Endometrial microvascular endothelial cells (primary cell): ENCODE measurements around the gene LGALS4. TPM values are rescaled to one million over a fixed set of nuclear protein-coding genes. Genes with fewer than 3 reads are reported as not detected.

Experiments
- in situ Hi-C: cut with HindIII; loops from 2 replicates; pipeline ENCODE4 v1.10.0; 2017; ENCODE audit warnings: low sequenced_read_pairs, low pct_unique_long_range_greater_than_20kb; ENCODE audit errors: inconsistent ontology term
- total RNA-seq: library from RNA; depleted of rRNA; stranded (reverse); fragments of >200 nt; gene quantifications from one replicate; pipeline ENCODE4 v1.2.3, GENCODE V29; 2015; ENCODE audit errors: inconsistent ontology term

LGALS4 gene
- total RNA-seq, 1 donor from 2014 or later, result 0.56 TPM

- in situ Hi-C loops, result no loop called here
Measured at GRCh38 chr19:38844093-38844686, 31.4 kb upstream of the LGALS4 start.

- in situ Hi-C loops, result no loop called here
Measured at GRCh38 chr19:38843175-38843758, 30.5 kb upstream of the LGALS4 start.

GRCh38 chr19:38842439-38843174 is 29.9 kb upstream of the LGALS4 start:
- in situ Hi-C loops, result no loop called here

- in situ Hi-C loops, result no loop called here
Measured at GRCh38 chr19:38841787-38842438, 29.2 kb upstream of the LGALS4 start.

- in situ Hi-C loops, result no loop called here
Measured at GRCh38 chr19:38841180-38841766, 28.5 kb upstream of the LGALS4 start.

GRCh38 chr19:38840583-38840968 is 27.8 kb upstream of the LGALS4 start:
- in situ Hi-C loops, result no loop called here

DNA sequence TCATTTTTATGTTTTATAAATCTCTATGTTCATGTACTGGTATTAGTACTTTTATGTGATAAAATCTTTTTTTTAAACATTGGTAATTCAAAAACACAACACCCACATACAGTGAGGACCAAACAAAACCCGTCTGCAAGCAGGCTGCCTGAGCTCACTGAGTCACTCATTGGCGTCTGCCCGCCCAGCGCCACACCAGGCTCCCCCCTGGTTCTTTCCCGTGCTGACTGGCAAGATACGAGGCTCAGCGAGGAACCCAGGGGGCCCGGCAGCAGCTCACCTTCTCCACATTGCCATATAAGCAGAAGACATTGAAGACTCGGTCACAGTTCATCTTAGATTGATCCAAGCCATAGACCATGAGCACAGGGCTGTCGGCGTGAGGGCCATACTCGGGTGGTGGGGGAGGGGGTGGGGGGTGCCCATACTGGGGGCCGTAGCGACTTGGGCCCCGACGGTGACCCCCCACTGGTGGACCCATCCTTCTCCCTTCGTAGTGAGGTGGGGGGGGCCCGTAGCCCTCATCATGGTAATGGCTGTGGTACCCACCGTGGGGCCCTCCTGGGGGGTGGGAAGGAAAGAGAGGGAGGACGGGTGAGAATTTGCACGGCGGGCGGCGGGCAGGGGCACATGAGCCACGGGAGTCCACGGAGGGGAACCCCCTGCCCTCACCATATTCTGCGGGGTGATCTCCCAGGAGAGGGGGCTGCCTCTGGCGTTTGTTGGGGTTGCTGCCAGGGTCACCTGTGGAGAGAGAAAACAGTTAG is 27.3 kb upstream of the LGALS4 start:
- in situ Hi-C loops, result no loop called here

- in situ Hi-C loops, result no loop called here
Measured at GRCh38 chr19:38838986-38839761, 26.4 kb upstream of the LGALS4 start.

- in situ Hi-C loops, result no loop called here
Measured at GRCh38 chr19:38838208-38838985, 25.7 kb upstream of the LGALS4 start.

- in situ Hi-C loops, result no loop called here
Measured at GRCh38 chr19:38837656-38838121, 24.9 kb upstream of the LGALS4 start.

GRCh38 chr19:38836983-38837626 is 24.4 kb upstream of the LGALS4 start:
- in situ Hi-C loops, result no loop called here

DNA sequence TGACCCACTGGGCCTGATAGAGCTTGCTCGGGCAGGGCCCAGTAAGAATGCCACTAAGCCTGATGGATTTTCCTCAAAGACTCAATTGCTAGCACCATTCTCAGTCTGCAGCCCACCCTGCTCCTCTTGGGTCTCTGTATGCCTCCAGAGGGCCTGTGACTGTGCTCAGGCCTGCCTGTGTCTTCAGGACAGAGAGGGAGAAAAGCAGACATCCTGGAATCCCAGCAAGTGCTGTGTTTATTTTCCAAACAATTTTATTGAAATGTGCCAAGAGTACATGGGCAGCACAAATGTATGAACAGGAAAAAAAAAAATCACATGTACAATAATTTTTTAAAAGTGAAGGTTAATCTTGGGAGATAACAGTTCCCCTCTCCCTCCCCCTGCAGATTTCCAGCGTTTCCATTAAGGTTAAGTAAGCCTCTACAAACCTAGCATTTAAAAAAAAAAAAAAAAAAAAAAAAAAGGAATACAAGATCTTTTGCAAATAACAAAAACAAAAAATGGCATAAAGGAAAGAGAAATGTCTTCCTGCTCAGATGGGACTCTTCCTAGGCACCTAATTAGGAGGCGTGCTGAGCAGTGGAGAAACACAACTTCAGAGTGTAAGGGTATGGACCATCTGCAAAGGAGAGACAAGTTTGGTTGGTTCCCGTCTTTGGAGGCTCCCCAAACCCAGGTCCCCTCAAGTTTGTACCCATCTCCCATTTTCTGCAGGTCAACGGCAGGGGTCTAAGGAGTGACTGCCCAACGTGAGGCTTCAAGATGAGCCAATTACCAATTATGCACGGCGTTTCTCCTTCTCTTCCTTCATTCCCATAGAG is 23.6 kb upstream of the LGALS4 start:
- in situ Hi-C loops, result no loop called here

GRCh38 chr19:38834590-38834989 is 21.8 kb upstream of the LGALS4 start:
- in situ Hi-C loops, result no loop called here

DNA sequence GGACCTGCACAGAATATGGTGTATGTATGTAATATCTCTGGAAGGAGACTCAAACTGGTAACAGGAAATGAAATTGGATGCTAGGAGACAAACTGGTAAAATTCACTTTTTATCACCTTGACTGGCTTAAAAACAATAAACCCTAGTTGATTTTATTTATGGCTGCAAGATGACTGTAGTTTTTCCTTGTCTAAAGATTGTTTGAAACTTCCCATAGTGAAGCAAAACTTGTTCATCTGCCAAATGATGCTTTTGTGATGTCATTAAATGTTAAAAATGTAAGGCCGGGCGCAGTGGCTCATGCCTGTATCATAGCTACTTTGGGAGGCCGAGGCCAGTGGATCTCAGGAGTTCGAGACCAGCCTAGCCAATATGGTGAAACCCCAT is 21.4 kb upstream of the LGALS4 start:
- in situ Hi-C loops, result no loop called here

GRCh38 chr19:38833092-38833425 is 20.3 kb upstream of the LGALS4 start:
- in situ Hi-C loops, result no loop called here

DNA sequence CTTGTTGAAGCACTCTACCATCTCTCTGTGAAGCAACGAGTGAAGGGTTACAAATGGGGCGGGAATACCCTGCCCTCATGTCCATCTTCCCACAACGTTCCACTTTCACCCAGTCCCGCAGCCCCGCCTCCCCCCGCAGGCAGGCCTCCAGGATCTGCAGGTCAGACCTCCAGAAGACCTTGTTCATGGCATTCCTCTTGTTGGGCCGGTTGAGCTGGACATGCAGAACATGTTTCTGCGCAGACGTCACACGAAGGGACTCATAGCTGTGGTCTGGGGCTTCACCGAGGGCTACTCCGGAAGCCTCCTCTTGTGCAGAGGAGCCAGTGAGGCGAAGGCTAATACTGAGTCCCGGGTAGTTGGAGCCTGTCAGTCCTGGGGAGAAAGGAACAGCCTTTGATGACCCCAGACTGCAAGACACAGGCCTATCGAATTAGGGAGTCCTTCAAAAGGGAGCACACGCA is 18.4 kb upstream of the LGALS4 start:
- in situ Hi-C loops, result no loop called here
